ENCODE measurements around the gene TTBK2. TPM values are rescaled to one million over a fixed set of nuclear protein-coding genes. Genes with fewer than 3 reads are reported as not detected.

TTBK2 gene
- total RNA-seq, 1 experiment from 2014 or later, result 17.2 TPM

DNA sequence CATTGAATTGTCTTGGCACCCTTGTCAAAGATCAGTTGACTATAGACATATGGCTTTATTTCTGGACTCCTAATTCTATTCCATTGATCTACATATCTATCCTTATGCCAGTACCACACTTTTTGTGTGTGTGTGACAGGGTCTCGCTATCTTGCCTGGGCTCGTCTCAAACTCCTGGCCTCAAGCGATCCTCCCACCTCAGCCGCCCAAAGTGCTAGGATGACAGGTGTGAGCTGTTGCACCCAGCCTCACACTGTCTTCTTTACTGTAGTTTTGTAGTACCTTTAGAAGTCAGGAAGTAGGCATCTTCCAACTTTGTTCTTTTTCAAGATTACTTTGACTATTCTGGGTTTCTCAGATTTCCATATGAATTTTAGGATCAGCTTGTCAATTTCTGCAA, 208.0 kb downstream of the TTBK2 start:
- CTCF ChIA-PET, result no interaction called here
- in situ Hi-C loops (cut with HindIII; ENCODE audit: low pct_unique_long_range_greater_than_20kb, low sequenced_read_pairs), result no loop called here

DNA sequence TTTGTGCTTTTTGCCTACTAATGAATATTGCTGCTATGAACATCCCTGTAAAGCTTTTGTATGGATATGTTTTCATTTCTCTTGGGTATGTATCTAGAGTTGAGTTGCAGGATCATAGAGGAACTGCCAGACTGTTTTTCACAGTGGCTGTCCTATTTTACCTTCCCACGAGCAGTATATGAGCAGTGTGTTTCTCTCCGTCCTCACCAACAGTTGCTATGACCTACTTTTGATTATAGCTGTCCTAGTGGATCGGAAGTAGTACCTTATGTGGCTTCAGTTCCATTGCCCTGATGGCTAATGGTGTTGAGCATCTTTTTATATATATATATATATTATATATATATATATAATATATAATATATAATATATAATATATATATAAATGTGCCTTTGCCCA, 208.8 kb downstream of the TTBK2 start:
- CTCF ChIA-PET, result interaction anchor here (0.6 kb wide), 1 partner anchor 18 kb away, joined by 3 read pairs; no protein-coding TSS in a partner anchor
- no peaks in the 10 kb centered on the region for H3K4me1 ChIP-seq (ENCODE audit: control insufficient read depth, insufficient read depth, low read length)
- BruUV-seq (replicated peaks), result no TSS peak
- intact Hi-C loops (cut with micrococcal nuclease; ENCODE audit: unreplicated experiment) (no loop called here), in situ Hi-C loops (cut with HindIII; ENCODE audit: low pct_unique_long_range_greater_than_20kb, low sequenced_read_pairs) (no loop called here)
- no peaks in the 10 kb centered on the region for H3K9me3 ChIP-seq (ENCODE audit: control insufficient read depth, insufficient read depth, low read depth, low read length)
- no peak overlapping the region for H3K4me3 ChIP-seq (ENCODE audit: low read depth in 2 of 2, low read length in 2 of 2)
- POLR2A ChIA-PET, result no interaction called here
- ATAC-seq (no peak), DNase-seq (ENCODE audit: low read depth, low spot score) (no peak)
- H3K27ac ChIP-seq (ENCODE audit: low read length), result no peak overlapping the region
- no peaks in the 10 kb centered on the region for H3K36me3 ChIP-seq (ENCODE audit: control insufficient read depth, insufficient read depth, low read length)
- TF ChIP-seq, protein P1, sequence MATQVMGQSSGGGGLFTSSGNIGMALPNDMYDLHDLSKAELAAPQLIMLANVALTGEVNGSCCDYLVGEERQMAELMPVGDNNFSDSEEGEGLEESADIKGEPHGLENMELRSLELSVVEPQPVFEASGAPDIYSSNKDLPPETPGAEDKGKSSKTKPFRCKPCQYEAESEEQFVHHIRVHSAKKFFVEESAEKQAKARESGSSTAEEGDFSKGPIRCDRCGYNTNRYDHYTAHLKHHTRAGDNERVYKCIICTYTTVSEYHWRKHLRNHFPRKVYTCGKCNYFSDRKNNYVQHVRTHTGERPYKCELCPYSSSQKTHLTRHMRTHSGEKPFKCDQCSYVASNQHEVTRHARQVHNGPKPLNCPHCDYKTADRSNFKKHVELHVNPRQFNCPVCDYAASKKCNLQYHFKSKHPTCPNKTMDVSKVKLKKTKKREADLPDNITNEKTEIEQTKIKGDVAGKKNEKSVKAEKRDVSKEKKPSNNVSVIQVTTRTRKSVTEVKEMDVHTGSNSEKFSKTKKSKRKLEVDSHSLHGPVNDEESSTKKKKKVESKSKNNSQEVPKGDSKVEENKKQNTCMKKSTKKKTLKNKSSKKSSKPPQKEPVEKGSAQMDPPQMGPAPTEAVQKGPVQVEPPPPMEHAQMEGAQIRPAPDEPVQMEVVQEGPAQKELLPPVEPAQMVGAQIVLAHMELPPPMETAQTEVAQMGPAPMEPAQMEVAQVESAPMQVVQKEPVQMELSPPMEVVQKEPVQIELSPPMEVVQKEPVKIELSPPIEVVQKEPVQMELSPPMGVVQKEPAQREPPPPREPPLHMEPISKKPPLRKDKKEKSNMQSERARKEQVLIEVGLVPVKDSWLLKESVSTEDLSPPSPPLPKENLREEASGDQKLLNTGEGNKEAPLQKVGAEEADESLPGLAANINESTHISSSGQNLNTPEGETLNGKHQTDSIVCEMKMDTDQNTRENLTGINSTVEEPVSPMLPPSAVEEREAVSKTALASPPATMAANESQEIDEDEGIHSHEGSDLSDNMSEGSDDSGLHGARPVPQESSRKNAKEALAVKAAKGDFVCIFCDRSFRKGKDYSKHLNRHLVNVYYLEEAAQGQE (IDR thresholded peaks at IDR 0.05; ENCODE audit: insufficient read depth in 1 of 2, low read depth in 2 of 2, low read length in 1 of 2), result no peak
- TF ChIP-seq TCF7L2 (IDR thresholded peaks at IDR 0.05; ENCODE audit: low read depth, low read length), result no peak
- H3K27me3 ChIP-seq (ENCODE audit: control insufficient read depth, insufficient read depth, low read length), result no peaks in the 10 kb centered on the region

More for the DNA sequence above, 208.0 kb downstream of the TTBK2 start:
- Histone ChIP-seq H3K27ac (ENCODE audit: low read length) (no peak overlapping the region), H3K4me1 (ENCODE audit: control insufficient read depth, insufficient read depth, low read length) (no peaks in the 10 kb centered on the region), H3K9me3 (ENCODE audit: control insufficient read depth, insufficient read depth, low read depth, low read length) (no peaks in the 10 kb centered on the region), H3K4me3 (ENCODE audit: low read depth in 2 of 2, low read length in 2 of 2) (no peak overlapping the region), H3K27me3 (ENCODE audit: control insufficient read depth, insufficient read depth, low read length) (no peaks in the 10 kb centered on the region), H3K36me3 (ENCODE audit: control insufficient read depth, insufficient read depth, low read length) (no peaks in the 10 kb centered on the region)
- DNase-seq (ENCODE audit: low read depth, low spot score) (no peak), ATAC-seq (no peak)
- intact Hi-C loops (cut with micrococcal nuclease; ENCODE audit: unreplicated experiment), result no loop called here
- no peak for TF ChIP-seq POLR2AphosphoS5 (IDR thresholded peaks at IDR 0.05; ENCODE audit: low read depth, low read length)
- TF ChIP-seq, protein P1 (IDR thresholded peaks at IDR 0.05; ENCODE audit: insufficient read depth in 1 of 2, low read depth in 2 of 2, low read length in 1 of 2), result no peak
- no peak for TF ChIP-seq TCF7L2 (IDR thresholded peaks at IDR 0.05; ENCODE audit: low read depth, low read length)
- no peak for TF ChIP-seq SIN3A (IDR thresholded peaks at IDR 0.05; ENCODE audit: borderline replicate concordance, insufficient read depth, low read depth, low read length)
- BruUV-seq (replicated peaks), result no TSS peak
- POLR2A ChIA-PET, result no interaction called here

DNA sequence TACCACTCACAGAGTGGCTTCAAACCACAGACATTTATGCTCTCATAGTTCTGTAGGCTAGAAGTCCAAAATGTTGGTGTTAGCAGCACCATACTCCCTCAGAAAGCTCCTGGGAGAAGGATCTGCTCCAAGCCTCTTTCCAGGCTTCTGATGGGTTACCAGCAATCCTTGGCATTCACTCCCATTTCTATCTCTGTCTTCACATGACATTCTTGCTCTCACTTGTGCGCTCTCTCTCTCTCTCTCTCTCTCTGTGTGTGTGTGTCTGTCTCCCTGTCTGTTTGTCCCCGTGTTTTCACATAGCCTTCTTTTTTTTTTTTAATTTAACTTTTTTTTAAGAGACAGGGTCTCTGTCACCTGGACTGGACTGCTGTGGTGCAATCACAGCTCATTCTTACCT, 209.9 kb downstream of the TTBK2 start:
- in situ Hi-C loops (cut with HindIII; ENCODE audit: low pct_unique_long_range_greater_than_20kb, low sequenced_read_pairs), result no loop called here

More for the DNA sequence above, 209.9 kb downstream of the TTBK2 start:
- intact Hi-C loops (cut with micrococcal nuclease; ENCODE audit: unreplicated experiment), result no loop called here
- TF ChIP-seq POLR2AphosphoS5 (IDR thresholded peaks at IDR 0.05; ENCODE audit: low read depth, low read length), result no peak
- Histone ChIP-seq H3K36me3 (ENCODE audit: control insufficient read depth, insufficient read depth, low read length) (no peaks in the 10 kb centered on the region), H3K27ac (ENCODE audit: low read length) (no peak overlapping the region), H3K27me3 (ENCODE audit: control insufficient read depth, insufficient read depth, low read length) (no peaks in the 10 kb centered on the region), H3K4me1 (ENCODE audit: control insufficient read depth, insufficient read depth, low read length) (no peaks in the 10 kb centered on the region), H3K4me3 (ENCODE audit: low read depth in 2 of 2, low read length in 2 of 2) (no peak overlapping the region), H3K9me3 (ENCODE audit: control insufficient read depth, insufficient read depth, low read depth, low read length) (no peaks in the 10 kb centered on the region)
- ATAC-seq (no peak), DNase-seq (ENCODE audit: low read depth, low spot score) (no peak)
- CTCF ChIA-PET, result no interaction called here
- BruUV-seq (replicated peaks), result no TSS peak
- POLR2A ChIA-PET, result interaction anchor here (0.7 kb wide), 1 partner anchor 209 kb away, joined by 5 read pairs; no protein-coding TSS in a partner anchor

Measured in Panc1 (cell line).